HepG2 (cell line): Measurements from ENCODE around the gene CACNB4. TPM values are rescaled to one million over a fixed set of nuclear protein-coding genes. Genes with fewer than 3 reads are reported as not detected.

Experiments
- AGO1 ChIP-seq: fragments of 200-400 bp; formaldehyde crosslinking; IDR thresholded peaks from 2 replicates; pipeline ENCODE4 v1.6.1; 2017; ENCODE audit warnings: mild to moderate bottlenecking, low read depth, low read length, moderate library complexity; ENCODE audit not compliant: poor library complexity, severe bottlenecking
- FOXO4 ChIP-seq: sonication (generic); formaldehyde crosslinking; conservative IDR thresholded peaks from 2 replicates; pipeline ENCODE4 v1.8.1; 2023; ENCODE audit warnings: missing genetic modification reagents
- KDM3A ChIP-seq: IDR thresholded peaks from 2 replicates; pipeline ENCODE4 v1.6.1; 2018; ENCODE audit warnings: low read depth, missing compliant biosample characterization
- NPAS2 ChIP-seq: sonication (generic); formaldehyde crosslinking; IDR thresholded peaks from 2 replicates; pipeline ENCODE4 v1.8.0; 2022; ENCODE audit warnings: mild to moderate bottlenecking, missing genetic modification reagents, borderline replicate concordance
- PHF8 ChIP-seq: sonication (generic); formaldehyde crosslinking; IDR thresholded peaks from 2 replicates; pipeline ENCODE4 v1.5.0; 2020; ENCODE audit warnings: missing genetic modification reagents
- PITX1 ChIP-seq: sonication (generic); formaldehyde crosslinking; IDR thresholded peaks from 2 replicates; pipeline ENCODE4 v1.5.1; 2020; ENCODE audit warnings: mild to moderate bottlenecking, missing genetic modification reagents
- ZBED4 ChIP-seq: sonication (generic); formaldehyde crosslinking; IDR thresholded peaks from 2 replicates; pipeline ENCODE4 v1.4.0; 2020; ENCODE audit warnings: missing genetic modification reagents, borderline replicate concordance
- ZNF556 ChIP-seq: sonication (generic); formaldehyde crosslinking; IDR thresholded peaks from 2 replicates; pipeline ENCODE4 v1.4.0; 2020; ENCODE audit warnings: mild to moderate bottlenecking, missing genetic modification reagents, borderline replicate concordance
- ZSCAN12 ChIP-seq: sonication (generic); formaldehyde crosslinking; IDR thresholded peaks from 2 replicates; pipeline ENCODE4 v1.9.0; 2021; ENCODE audit warnings: mild to moderate bottlenecking, missing genetic modification reagents
- polyA plus RNA-seq, 8 experiments: library from polyadenylated mRNA; depleted of rRNA in 3 of 8; stranded (reverse) in 7 of 8; unstranded in 1 of 8; fragments of >200 nt; fragmentation: Illumina TruSeq in 4 of 8; extraction: Trizol in 4 of 8; gene quantifications; 2 replicates each; pipeline versions ENCODE4 v1.2.1 to v1.2.3, GENCODE V29; 2011 to 2016; ENCODE audit warnings: low read depth in 4 of 8, missing spikeins in 1 of 8, mixed read lengths in 1 of 8; ENCODE audit not compliant: insufficient read depth in 1 of 8
- total RNA-seq, 5 experiments: library from RNA; depleted of rRNA; stranded (reverse); fragments of >200 nt; fragmentation: Illumina TruSeq; extraction: Trizol; gene quantifications; 2 replicates each; pipeline ENCODE4 v1.2.3, GENCODE V29; 2016; ENCODE audit warnings: low read depth in 1 of 5
- TF ChIP-seq, protein P1 (sequence below): sonication (generic); formaldehyde crosslinking; IDR thresholded peaks from 2 replicates; pipeline ENCODE4 v1.8.1; 2022; ENCODE audit warnings: mild to moderate bottlenecking, missing genetic modification reagents
- TF ChIP-seq, protein P2 (sequence below): sonication (generic); formaldehyde crosslinking; IDR thresholded peaks from 2 replicates; pipeline ENCODE4 v1.5.0; 2020; ENCODE audit warnings: mild to moderate bottlenecking, missing genetic modification reagents, borderline replicate concordance

CACNB4 gene
- total and polyA plus RNA-seq, 2 of the 13 experiments (the other 11 are each of a cell fraction or from before 2014, with no cell fraction given): 5.1 to 14.3 TPM

DNA sequence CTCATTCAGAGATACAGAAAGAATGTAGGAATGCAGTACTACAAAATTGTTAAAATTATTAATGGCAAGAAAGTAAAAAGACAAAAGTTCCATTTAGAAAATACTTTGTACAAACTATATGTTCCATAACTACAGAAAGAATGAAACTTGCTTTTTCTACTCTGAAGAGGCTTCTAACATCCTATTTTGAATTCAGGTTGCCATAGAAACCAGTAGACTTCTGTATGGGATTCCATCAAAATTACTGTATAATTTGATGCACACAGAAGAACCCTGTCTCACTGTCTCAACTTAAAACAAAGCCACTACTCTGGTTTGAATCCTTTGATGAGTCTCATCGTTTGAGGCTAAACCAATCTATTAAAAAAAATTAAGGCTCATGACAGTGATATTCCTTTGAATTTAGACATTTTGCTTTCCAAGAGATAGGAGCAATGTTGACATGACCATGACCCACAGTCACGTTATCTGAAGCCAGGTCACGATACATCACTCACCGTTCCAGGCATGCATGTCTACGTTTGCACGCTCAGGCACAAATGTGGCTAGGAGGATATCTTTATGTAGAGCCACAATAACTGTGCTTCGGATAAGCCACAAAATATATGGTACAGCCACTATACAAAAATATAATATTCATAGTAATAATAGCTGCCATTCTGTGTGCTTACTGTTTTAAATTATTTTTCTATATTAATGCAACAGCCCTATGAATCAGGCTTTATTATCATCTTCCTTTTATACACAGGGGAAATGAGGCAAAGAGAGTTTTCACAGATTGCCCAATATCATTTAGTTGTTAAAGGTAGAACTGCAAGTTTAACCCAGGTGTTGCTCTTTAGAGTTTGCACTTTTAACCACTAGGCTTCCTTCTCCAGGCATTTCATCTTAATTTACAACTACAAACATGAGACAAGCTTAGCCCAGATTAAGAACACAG lies 82.4 kb downstream of the CACNB4 start (continued):
- no peak for TF ChIP-seq FOXO4 (CRISPR knock-in tag)
- no peak for TF ChIP-seq KDM3A
- TF ChIP-seq NPAS2 (CRISPR knock-in tag): no peak
- TF ChIP-seq, protein P1, sequence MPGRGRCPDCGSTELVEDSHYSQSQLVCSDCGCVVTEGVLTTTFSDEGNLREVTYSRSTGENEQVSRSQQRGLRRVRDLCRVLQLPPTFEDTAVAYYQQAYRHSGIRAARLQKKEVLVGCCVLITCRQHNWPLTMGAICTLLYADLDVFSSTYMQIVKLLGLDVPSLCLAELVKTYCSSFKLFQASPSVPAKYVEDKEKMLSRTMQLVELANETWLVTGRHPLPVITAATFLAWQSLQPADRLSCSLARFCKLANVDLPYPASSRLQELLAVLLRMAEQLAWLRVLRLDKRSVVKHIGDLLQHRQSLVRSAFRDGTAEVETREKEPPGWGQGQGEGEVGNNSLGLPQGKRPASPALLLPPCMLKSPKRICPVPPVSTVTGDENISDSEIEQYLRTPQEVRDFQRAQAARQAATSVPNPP: no peak
- TF ChIP-seq, protein P2, sequence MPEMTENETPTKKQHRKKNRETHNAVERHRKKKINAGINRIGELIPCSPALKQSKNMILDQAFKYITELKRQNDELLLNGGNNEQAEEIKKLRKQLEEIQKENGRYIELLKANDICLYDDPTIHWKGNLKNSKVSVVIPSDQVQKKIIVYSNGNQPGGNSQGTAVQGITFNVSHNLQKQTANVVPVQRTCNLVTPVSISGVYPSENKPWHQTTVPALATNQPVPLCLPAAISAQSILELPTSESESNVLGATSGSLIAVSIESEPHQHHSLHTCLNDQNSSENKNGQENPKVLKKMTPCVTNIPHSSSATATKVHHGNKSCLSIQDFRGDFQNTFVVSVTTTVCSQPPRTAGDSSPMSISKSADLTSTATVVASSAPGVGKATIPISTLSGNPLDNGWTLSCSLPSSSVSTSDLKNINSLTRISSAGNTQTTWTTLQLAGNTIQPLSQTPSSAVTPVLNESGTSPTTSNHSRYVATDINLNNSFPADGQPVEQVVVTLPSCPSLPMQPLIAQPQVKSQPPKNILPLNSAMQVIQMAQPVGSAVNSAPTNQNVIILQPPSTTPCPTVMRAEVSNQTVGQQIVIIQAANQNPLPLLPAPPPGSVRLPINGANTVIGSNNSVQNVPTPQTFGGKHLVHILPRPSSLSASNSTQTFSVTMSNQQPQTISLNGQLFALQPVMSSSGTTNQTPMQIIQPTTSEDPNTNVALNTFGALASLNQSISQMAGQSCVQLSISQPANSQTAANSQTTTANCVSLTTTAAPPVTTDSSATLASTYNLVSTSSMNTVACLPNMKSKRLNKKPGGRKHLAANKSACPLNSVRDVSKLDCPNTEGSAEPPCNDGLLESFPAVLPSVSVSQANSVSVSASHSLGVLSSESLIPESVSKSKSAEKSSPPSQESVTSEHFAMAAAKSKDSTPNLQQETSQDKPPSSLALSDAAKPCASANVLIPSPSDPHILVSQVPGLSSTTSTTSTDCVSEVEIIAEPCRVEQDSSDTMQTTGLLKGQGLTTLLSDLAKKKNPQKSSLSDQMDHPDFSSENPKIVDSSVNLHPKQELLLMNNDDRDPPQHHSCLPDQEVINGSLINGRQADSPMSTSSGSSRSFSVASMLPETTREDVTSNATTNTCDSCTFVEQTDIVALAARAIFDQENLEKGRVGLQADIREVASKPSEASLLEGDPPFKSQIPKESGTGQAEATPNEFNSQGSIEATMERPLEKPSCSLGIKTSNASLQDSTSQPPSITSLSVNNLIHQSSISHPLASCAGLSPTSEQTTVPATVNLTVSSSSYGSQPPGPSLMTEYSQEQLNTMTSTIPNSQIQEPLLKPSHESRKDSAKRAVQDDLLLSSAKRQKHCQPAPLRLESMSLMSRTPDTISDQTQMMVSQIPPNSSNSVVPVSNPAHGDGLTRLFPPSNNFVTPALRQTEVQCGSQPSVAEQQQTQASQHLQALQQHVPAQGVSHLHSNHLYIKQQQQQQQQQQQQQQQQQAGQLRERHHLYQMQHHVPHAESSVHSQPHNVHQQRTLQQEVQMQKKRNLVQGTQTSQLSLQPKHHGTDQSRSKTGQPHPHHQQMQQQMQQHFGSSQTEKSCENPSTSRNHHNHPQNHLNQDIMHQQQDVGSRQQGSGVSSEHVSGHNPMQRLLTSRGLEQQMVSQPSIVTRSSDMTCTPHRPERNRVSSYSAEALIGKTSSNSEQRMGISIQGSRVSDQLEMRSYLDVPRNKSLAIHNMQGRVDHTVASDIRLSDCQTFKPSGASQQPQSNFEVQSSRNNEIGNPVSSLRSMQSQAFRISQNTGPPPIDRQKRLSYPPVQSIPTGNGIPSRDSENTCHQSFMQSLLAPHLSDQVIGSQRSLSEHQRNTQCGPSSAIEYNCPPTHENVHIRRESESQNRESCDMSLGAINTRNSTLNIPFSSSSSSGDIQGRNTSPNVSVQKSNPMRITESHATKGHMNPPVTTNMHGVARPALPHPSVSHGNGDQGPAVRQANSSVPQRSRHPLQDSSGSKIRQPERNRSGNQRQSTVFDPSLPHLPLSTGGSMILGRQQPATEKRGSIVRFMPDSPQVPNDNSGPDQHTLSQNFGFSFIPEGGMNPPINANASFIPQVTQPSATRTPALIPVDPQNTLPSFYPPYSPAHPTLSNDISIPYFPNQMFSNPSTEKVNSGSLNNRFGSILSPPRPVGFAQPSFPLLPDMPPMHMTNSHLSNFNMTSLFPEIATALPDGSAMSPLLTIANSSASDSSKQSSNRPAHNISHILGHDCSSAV (CRISPR knock-in tag): no peak
- TF ChIP-seq ZSCAN12 (CRISPR knock-in tag): no peak
- no peak for TF ChIP-seq PHF8
- TF ChIP-seq ZBED4 (CRISPR knock-in tag): no peak
- no peak for TF ChIP-seq ZNF556 (CRISPR knock-in tag)
- no peak for TF ChIP-seq AGO1
- TF ChIP-seq PITX1 (CRISPR knock-in tag): no peak
